ENCODE data around the gene OR2AG2. TPM values are rescaled to one million over a fixed set of nuclear protein-coding genes. Genes with fewer than 3 reads are reported as not detected.

The OR2AG2 gene
- total RNA-seq, 8 experiments from 2014 or later: 0.05 to 1.3 (median 0.35) TPM

DNA sequence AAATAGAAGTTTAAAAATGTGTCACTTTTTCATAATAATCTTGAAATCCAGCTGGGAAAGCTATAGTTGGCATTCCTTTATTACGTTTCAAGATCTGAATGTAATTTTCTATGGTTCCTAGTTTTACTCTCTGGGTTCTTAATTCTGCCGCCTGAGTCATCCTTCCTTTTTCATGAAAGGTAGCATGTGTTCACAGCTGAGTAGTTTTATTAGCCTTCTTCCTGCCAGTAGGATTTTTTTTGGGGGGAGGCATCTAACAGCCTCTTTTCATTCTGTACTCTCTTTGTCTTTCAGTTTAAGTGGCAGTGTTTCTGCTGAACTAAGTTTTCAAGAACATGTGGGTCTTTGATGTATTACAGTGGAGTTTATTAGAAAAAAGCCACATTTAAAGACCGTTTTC is 36.5 kb downstream of the OR2AG2 start:
- in situ Hi-C loops (cut with MboI; ENCODE audit: low pct_unique_long_range_greater_than_20kb in 2 of 9, low sequenced_read_pairs in 9 of 9, unreplicated experiment in 9 of 9): loop anchor here in 1 of 9 experiments (25.0 kb wide), 1 partner anchor 102 kb away; the partner anchor contains the start of gene OR10A5
- peak in 1 of 8 experiments; percentile 17 for ATAC-seq (replicated peaks in 6 of 8)
- Histone ChIP-seq H3K4me3 (no peak overlapping the region), H3K27ac (no peak overlapping the region), H3K4me1 (replicated peaks in 1 of 2) (no peaks in the 10 kb centered on the region)
- WGBS, 10 experiments: 0 to 100% (median 69%) methylated on average over 1 to 3 of the region's 3 CpGs

- 31 to 100% (median 93%) methylated on average over 1 to 3 of the region's 3 CpGs; no CpG with 5 or more reads in 3 of the 10 experiments for WGBS, 10 experiments
- Histone ChIP-seq H3K4me1 (replicated peaks in 1 of 2) (no peaks in the 10 kb centered on the region), H3K4me3 (no peak overlapping the region), H3K27ac (no peak overlapping the region)
- ATAC-seq (replicated peaks in 6 of 8): no peak
- in situ Hi-C loops (cut with MboI; ENCODE audit: low pct_unique_long_range_greater_than_20kb in 2 of 9, low sequenced_read_pairs in 9 of 9, unreplicated experiment in 9 of 9): loop anchor here in 1 of 9 experiments (25.0 kb wide), 1 partner anchor 103 kb away; the partner anchor contains the start of gene OR10A5
These were observed 37.2 kb downstream of the OR2AG2 start for GRCh38 chr11:6734616-6735015.

DNA sequence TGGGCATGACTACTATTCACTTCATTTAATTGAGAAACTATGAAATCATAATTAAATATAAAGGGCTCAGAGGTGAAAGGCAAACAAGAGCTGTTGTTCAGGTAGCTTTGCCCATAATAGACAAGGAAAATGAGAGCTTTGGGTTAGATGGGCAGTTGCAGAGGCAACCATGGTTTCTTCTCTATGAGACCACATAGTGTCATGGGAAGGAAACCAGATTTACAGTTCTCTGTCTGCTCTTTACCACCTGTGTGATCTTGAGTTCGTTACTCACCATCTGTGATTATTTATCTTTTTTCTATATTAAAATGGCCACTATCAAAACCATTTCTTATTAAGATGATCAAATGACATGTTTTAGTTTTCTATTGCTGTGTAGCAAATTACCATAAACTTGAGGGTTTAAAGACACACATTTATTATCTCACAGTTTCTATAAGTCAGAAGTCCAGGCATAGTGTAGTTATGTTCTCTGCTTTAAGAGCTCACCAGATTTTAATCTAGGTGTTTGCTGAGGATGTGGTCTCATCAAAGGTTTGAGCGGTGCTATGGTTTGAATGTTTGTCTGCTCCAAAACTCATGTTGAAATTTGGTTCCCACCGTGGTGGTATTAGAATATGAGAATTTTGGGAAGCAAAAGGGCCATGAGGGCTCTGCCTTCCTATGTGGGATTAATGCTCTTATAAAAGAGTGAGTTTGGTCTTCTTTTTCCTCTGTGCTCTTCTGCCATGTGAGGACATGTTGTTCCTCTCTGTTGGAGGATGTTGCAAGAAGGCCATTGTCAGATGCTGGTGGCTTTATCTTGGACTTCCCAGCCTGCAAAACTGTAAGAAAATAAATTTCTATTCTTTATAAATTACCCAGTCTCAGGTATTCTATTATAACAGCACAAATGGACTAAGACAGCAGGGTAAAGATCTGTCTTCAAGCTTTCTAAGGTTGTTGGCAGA is 38.2 kb downstream of the OR2AG2 start:
- H3K4me3 ChIP-seq: no peak overlapping the region
- H3K4me1 ChIP-seq (replicated peaks in 1 of 2): no peaks in the 10 kb centered on the region
- in situ Hi-C loops (cut with MboI; ENCODE audit: low pct_unique_long_range_greater_than_20kb in 2 of 9, low sequenced_read_pairs in 9 of 9, unreplicated experiment in 9 of 9): loop anchor here in 1 of 9 experiments (25.0 kb wide), 1 partner anchor 104 kb away; the partner anchor contains the start of gene OR10A5
- no peak overlapping the region for H3K27ac ChIP-seq
- ATAC-seq (replicated peaks in 6 of 8): no peak
- 21 to 90% (median 69%) methylated on average over 1 to 3 of the region's 3 CpGs; no CpG with 5 or more reads in 2 of the 10 experiments for WGBS, 10 experiments

DNA sequence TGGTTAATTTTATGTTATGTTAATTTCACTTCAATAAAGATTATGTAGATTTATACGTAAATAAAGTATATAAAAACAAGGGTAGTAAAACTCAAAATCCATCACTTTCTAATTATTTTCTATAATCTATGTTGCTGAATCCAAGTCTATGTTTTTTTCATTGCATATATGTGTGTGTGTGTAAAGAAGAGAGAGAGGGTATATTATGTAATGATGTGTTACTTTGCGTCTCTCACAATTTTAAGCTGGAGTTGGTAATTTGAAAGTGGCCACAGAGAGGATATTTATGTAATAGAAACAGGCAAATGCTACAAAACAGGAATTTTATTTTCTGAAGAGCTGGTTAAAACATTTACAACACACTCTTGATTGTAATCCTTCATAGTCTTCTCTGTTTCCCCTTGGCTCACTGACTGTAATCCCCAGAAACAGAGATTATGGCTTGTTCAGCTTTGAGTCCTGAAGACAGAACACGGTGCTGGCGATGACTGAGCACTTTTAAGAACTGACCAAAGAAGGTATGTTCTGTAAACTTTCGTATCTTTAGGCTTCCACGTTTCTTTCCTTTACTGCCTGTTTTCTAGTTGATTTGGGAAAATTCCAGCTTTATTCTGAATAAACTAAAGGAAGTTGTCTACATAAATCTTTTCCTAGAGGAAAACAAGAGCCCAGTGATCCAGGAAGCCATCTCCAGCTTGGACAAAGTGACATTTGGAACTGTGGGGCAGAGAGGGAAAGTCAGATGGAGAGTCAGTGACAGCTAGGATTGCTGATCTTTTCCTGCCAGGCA is 43.6 kb downstream of the OR2AG2 start:
- ATAC-seq (replicated peaks in 6 of 8): no peak
- no peaks in the 10 kb centered on the region for H3K4me1 ChIP-seq (replicated peaks in 1 of 2)
- in situ Hi-C loops (cut with MboI; ENCODE audit: low pct_unique_long_range_greater_than_20kb in 2 of 9, low sequenced_read_pairs in 9 of 9, unreplicated experiment in 9 of 9): loop anchor here in 1 of 9 experiments (25.0 kb wide), 1 partner anchor 109 kb away; the partner anchor contains the start of gene OR10A5
- WGBS, 10 experiments: 48 to 89% (median 73%) methylated on average over 2 to 6 of the region's 6 CpGs
- no peak overlapping the region for H3K4me3 ChIP-seq
- H3K27ac ChIP-seq: no peak overlapping the region

DNA sequence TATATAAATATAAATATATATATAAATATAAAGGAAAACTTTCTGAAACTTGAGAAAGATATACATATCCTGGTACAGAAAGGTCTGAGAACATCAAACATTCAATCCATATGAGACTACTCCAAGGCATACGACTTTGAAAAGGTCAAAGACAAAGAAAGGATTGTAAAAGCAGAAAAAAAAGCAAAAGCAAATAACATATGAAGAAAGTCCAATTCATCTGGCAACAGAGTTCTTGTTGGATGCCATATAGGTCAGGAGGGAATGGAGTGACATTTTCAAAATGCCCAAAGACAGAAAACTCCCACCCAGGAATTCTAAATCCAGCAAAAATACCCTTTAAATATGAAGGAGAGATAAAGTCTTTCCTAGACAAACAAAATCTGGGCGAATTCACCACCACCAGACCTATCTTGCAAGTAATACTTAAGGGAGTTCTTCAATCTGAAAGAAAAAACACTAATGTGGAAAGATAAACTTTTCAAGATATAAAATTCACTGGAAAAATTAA is 46.3 kb downstream of the OR2AG2 start:
- in situ Hi-C loops (cut with MboI; ENCODE audit: low pct_unique_long_range_greater_than_20kb in 2 of 9, low sequenced_read_pairs in 9 of 9, unreplicated experiment in 9 of 9): loop anchor here in 1 of 9 experiments (25.0 kb wide), 1 partner anchor 112 kb away; the partner anchor contains the start of gene OR10A5
- no peak for ATAC-seq (replicated peaks in 6 of 8)
- 0 to 80% (median 51%) methylated on average over 1 to 2 of the region's 2 CpGs; no CpG with 5 or more reads in 1 of the 10 experiments for WGBS, 10 experiments
- no peaks in the 10 kb centered on the region for H3K4me1 ChIP-seq (replicated peaks in 1 of 2)
- no peak overlapping the region for H3K4me3 ChIP-seq
- no peak overlapping the region for H3K27ac ChIP-seq

GRCh38 chr11:6724013-6724412 is 47.8 kb downstream of the OR2AG2 start:
- in situ Hi-C loops (cut with MboI; ENCODE audit: low pct_unique_long_range_greater_than_20kb in 2 of 9, low sequenced_read_pairs in 9 of 9, unreplicated experiment in 9 of 9): no loop called here
- Histone ChIP-seq H3K27ac (no peak overlapping the region), H3K4me1 (replicated peaks in 1 of 2) (no peaks in the 10 kb centered on the region), H3K4me3 (no peak overlapping the region)
- ATAC-seq (replicated peaks in 6 of 8): no peak
- 20 to 100% (median 83%) methylated on average over 1 of the region's 1 CpG; no CpG with 5 or more reads in 5 of the 10 experiments for WGBS, 10 experiments

DNA sequence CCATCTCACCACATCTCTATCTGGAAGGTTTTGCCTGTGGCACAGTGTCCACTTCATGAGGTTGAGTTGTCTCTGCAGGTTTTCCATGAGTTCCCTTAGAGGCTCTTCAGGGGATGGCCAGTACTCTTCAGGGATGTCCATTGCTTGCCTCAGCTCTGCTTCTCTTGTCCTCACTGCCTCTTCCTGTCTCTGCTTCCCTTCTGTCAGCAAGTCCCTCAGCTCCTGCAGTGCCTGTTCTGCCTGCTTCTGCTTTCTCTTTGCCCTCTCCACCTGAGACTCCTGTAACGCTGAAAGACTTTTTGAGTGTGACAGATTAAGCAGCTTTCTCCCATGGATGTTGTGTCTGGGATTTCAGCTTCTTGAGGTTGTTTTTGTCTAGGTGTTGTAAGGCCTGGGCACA is 50.4 kb downstream of the OR2AG2 start:
- no peak overlapping the region for H3K27ac ChIP-seq
- H3K4me3 ChIP-seq: no peak overlapping the region
- 43 to 100% (median 83%) methylated on average over 1 of the region's 1 CpG; no CpG with 5 or more reads in 5 of the 10 experiments for WGBS, 10 experiments
- ATAC-seq (replicated peaks in 6 of 8): no peak
- H3K4me1 ChIP-seq (replicated peaks in 1 of 2): no peaks in the 10 kb centered on the region
- in situ Hi-C loops (cut with MboI; ENCODE audit: low pct_unique_long_range_greater_than_20kb in 2 of 9, low sequenced_read_pairs in 9 of 9, unreplicated experiment in 9 of 9): no loop called here

DNA sequence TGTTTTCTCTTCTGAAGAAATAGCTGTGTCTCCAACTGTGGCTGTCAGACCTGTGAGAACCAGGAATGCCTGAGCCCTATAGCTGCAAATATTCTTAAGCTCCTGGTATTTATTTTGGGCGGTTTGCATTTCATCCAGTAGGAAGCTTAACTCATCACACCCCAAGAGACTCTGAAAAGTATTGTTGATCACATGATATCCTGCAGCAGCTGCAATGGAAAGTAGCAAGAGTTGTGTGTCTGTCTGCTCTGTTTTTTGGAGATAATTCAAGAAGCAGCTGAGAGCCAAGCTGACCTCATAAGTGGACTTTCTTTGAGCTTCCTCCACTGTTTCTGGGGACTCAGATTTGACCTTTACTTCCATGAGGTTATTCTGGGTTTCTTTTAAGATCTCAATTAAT is 52.2 kb downstream of the OR2AG2 start:
- ATAC-seq (replicated peaks in 6 of 8): peak in 3 of 8 experiments; percentile 30 to 95 (median 68)
- Histone ChIP-seq H3K4me3 (no peak overlapping the region), H3K4me1 (replicated peaks in 1 of 2) (no peaks in the 10 kb centered on the region), H3K27ac (no peak overlapping the region)
- 20 to 100% (median 71%) methylated on average over 1 of the region's 1 CpG; no CpG with 5 or more reads in 5 of the 10 experiments for WGBS, 10 experiments
- in situ Hi-C loops (cut with MboI; ENCODE audit: low pct_unique_long_range_greater_than_20kb in 2 of 9, low sequenced_read_pairs in 9 of 9, unreplicated experiment in 9 of 9): no loop called here

- no peak for ATAC-seq (replicated peaks in 6 of 8)
- WGBS, 10 experiments: 71 to 100% (median 95%) methylated on average over 1 to 3 of the region's 3 CpGs; no CpG with 5 or more reads in 3 of the 10 experiments
- H3K4me3 ChIP-seq: no peak overlapping the region
- in situ Hi-C loops (cut with MboI; ENCODE audit: low pct_unique_long_range_greater_than_20kb in 2 of 9, low sequenced_read_pairs in 9 of 9, unreplicated experiment in 9 of 9): no loop called here
- H3K4me1 ChIP-seq (replicated peaks in 1 of 2): no peaks in the 10 kb centered on the region
- H3K27ac ChIP-seq: no peak overlapping the region
These were observed 54.4 kb downstream of the OR2AG2 start for GRCh38 chr11:6717426-6717825.

Other genes with a start within 250 kb of the OR2AG2 start
- 10 to 100 TPM; 13.9 to 21.7 (median 17.2) TPM for gene RRP8, start 168.4 kb downstream of the OR2AG2 start, total RNA-seq
- gene ILK, start 168.2 kb downstream of the OR2AG2 start, total RNA-seq: 10 to 100 TPM; 47.9 to 93.5 (median 68.2) TPM
- 100 to 1,000 TPM in 4 of 8 experiments, 10 to 100 TPM in 4; 64.9 to 163 (median 105) TPM for gene TAF10, start 159.8 kb downstream of the OR2AG2 start, total RNA-seq
- 100 to 1,000 TPM in 1 of 8 experiments, 10 to 100 TPM in 4, 1 to 10 TPM in 3; 5.2 to 174 (median 23.3) TPM for gene TPP1, start 152.6 kb downstream of the OR2AG2 start, total RNA-seq
- 10 to 100 TPM in 5 of 8 experiments, 1 to 10 TPM in 3; 3.9 to 45.4 (median 24.3) TPM for gene DCHS1, start 116.2 kb downstream of the OR2AG2 start, total RNA-seq
- gene MRPL17, start 88.6 kb downstream of the OR2AG2 start, total RNA-seq: 100 to 1,000 TPM in 1 of 8 experiments, 10 to 100 TPM in 7; 39.8 to 118 (median 56.9) TPM
- gene OR2AG1, start 11.0 kb upstream of the OR2AG2 start, total RNA-seq: 1 to 10 TPM in 1 of 8 experiments, under 1 TPM in 7; 0.05 to 1.7 (median 0.28) TPM
- gene OR6A2, start 27.7 kb upstream of the OR2AG2 start, total RNA-seq: 1 to 10 TPM in 1 of 8 experiments, under 1 TPM in 7; 0.08 to 1.3 (median 0.28) TPM
- 1 to 10 TPM in 2 of 8 experiments, under 1 TPM in 3, not detected in 3; 0.16 to 1.8 (median 0.76) TPM for gene OR10A5, start 73.7 kb upstream of the OR2AG2 start, total RNA-seq
- gene OR10A2, start 91.1 kb upstream of the OR2AG2 start, total RNA-seq: 1 to 10 TPM in 1 of 8 experiments, under 1 TPM in 6, not detected in 1; 0.05 to 1.3 (median 0.50) TPM
- gene OR10A4, start 104.6 kb upstream of the OR2AG2 start, total RNA-seq: 1 to 10 TPM in 1 of 8 experiments, under 1 TPM in 4, not detected in 3; 0.22 to 1.6 (median 0.81) TPM
- 1 to 10 TPM in 3 of 8 experiments, under 1 TPM in 3, not detected in 2; 0.11 to 1.6 (median 0.88) TPM for gene OR2D2, start 120.5 kb upstream of the OR2AG2 start, total RNA-seq
- 1 to 10 TPM in 2 of 8 experiments, under 1 TPM in 2, not detected in 4; 0.52 to 3.0 (median 1.1) TPM for gene OR2D3, start 149.0 kb upstream of the OR2AG2 start, total RNA-seq
- gene ZNF215, start 154.4 kb upstream of the OR2AG2 start, total RNA-seq: 10 to 100 TPM in 1 of 8 experiments, 1 to 10 TPM in 7; 2.5 to 12.3 (median 3.2) TPM
- gene ZNF214, start 248.4 kb upstream of the OR2AG2 start, total RNA-seq: 1 to 10 TPM; 2.1 to 9.8 (median 7.8) TPM
- gene NLRP14, start 248.5 kb upstream of the OR2AG2 start, total RNA-seq: under 1 TPM; 0.10 to 0.90 (median 0.38) TPM